ENCODE results near the gene LMAN2. TPM values are rescaled to one million over a fixed set of nuclear protein-coding genes. Genes with fewer than 3 reads are reported as not detected.

Gene LMAN2, protein sequence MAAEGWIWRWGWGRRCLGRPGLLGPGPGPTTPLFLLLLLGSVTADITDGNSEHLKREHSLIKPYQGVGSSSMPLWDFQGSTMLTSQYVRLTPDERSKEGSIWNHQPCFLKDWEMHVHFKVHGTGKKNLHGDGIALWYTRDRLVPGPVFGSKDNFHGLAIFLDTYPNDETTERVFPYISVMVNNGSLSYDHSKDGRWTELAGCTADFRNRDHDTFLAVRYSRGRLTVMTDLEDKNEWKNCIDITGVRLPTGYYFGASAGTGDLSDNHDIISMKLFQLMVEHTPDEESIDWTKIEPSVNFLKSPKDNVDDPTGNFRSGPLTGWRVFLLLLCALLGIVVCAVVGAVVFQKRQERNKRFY
- total RNA-seq = 430 and 437 TPM in 2 replicates

GRCh38 chr5:177351392-177352329 lies at the start of gene LMAN2:
Gene LMAN2 (minus strand): TSS chr5:177351668. CDS start chr5:177351647, 21 bp downstream.

DNA sequence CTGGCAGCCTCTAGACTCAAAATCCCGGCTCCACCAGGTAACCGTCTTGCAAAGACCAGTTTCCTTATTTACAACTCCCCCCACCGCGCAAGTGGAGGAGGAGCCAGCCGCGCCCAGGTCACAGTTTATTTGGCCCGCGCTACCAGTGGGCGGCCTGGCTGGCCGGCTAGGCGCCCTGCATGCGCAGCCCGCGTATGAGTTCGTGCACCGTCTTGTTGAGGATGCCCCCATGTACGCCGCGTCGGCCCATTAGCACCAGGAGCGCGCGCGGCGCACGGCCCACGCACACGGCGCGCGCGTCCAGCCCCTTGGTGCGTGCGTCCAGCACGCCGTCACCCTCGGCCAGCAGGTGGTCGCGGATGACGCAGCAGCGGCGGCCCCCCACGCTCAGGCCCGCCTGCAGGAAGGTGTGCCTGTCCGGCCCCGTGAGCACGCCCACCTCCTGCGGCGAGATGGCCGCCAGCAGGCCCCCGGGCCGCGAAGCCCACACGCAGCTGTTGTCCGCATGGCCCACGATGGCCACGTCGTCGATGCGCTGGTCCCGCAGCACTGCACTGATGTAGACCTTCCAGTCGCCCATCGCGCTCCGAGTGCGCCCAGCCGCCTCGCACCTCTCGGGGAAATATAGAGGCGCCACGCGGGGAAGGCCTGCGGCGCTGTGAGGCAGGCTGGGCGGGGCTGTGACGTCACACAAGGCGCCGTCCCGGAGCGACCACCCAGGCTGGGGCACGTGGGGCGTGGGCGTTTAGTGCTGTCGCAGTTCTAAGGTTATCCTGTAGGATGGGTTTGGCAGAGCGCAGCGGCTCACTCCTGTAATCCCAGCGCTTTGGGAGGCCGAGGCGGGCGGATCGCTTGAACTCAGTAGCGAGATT lies 48.8 kb upstream of the LMAN2 start, which contains the start of gene PFN3:
Gene PFN3 (minus strand): TSS at position 665 of the 872 bp plus-strand sequence. CDS start 85 bp downstream, at position 580.

GRCh38 chr5:177384134-177384533 lies 32.7 kb upstream of the LMAN2 start, which contains the start of gene SLC34A1:
Gene SLC34A1 (plus strand): TSS chr5:177384434. CDS start chr5:177385742, 1,308 bp downstream.

DNA sequence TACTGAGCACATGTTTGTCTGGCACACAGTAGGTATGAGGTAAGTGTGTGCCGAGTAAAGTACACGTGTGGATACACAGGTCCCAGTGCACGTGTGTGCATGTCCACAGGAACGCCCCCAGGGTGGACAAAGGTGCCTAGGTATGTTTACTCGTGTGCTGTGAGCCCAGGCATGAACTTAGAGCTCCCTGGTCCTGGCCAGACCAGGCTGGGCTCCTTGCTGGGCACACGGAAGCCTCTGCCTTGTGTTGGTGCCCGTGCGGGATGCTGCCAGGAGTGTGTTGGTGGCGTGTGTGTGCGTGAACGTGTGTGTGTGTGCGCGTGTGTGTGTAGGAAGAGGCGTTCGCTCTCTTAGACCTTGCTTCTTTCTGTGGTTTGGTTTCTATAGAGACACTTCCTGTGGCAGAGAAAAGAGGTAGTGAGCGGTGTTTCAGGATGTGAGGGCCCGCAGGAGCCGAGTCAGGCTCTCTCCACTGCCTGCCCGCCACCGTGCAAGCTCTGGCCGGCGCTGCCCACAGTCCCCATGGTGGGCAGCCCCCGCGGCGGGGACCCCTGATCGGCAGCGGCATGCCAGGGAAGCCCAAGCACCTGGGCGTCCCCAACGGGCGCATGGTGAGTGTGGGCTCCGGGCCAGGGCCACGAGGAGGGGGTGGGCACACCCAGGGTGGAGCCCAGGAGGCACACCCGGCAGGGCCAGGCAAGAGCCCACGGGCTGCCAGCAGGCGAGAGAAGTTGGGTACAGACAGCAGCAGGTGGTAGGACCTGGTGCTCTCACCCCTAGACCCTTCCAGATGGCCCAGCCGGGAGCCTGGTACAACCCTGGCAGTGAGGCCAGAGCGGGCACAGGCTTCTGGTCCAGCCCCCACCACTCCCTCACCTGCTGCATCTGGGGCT lies 6.2 kb upstream of the LMAN2 start, which contains the start of gene RGS14:
Gene RGS14 (plus strand): TSS at position 466 of the 893 bp plus-strand sequence. CDS start 101 bp downstream, at position 567.

DNA sequence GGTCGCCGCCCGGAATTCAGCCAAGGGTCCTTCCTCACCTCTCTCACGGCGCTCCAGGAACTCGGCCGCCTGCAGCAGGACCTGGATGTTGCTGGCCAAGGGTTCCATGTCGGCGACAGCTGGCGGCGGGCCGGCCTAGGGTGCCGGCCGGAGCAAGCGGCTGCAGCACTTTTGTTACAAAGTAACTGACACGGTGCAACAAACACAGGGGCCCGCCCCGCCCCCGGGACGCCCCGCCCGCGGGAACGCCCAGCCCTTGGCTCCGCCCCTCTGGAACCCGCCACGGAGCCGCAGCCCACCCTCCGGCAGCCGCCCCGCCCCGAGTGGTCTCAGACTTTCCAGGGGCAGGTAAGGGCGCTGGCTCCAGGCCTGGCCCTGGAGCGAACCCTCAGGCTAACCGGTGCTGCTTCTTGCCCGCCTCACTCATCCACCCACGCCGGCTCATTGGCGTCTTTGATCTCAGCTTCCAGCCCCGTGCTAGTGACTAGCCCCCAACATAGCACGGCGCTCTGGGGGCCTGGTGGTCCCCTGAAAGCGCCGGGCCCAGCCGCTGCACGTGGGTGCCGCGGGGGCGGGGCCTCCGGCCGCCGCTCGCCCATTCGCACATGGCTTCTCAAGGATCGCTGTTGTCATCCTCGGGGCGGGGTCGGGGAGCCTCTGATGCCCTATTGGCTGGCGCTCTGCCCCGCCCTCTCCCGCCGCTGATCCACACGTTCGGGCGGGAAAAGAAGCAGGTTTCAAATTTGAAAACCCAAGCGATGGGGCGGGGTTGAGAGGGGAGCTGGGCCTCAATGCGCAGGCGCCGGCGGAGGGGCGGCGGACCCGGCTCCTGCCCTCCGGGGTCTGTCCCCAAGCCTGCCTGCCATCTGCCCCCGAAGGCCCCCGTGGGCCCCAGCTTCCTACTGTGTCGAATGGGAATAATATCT lies 39.5 kb downstream of the LMAN2 start, which contains the start of gene MXD3:
Gene MXD3 (minus strand): TSS at position 176 of the 926 bp plus-strand sequence. CDS start 68 bp downstream, at position 108.

DNA sequence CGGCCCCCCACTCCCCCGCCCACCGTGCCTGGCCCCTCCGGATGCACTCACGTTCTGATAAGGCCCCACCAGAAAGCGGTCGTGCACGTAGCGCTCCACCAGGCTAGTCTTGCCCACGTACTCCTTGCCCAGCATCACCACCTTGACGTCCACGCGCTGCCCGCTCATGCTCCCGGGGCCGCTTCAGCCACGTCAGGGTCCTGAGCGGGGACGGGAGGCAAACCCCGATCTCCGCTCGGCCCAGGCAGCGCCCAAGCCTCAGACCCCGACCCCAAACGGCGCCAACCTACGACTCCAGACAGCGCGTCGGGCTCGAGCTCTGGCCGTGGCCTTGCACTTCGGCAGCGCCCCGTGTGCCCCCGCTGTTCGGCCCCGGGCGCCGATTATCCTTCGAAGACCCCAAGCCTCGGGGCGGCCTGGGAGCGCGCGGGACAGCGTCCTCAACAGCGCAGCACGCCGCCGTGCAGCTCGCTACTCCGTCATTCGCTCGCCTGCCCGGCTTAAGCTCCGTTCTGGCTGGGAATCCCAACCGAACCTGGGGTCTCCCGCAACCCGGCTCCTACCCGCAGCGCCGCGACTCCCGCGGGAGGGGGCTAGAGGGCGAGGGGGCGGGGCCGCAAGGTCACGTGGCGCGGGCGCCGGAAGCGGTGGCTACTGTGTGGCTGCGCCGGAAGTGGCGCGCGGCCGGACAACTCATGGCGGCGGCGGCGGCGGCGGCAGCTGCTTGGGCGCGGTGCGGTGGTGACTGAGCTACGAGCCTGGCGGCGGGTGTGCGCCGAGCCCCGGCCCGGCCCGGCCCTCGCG lies 48.1 kb downstream of the LMAN2 start, which contains the start of the genes PRELID1 and RAB24:
Gene PRELID1 (plus strand): TSS at position 679 of the 804 bp plus-strand sequence. CDS start 187 bp downstream, outside the sequence.
Gene RAB24 (minus strand): TSS at position 599 of the 804 bp plus-strand sequence. CDS start 431 bp downstream, at position 168.

Other genes with a start within 250 kb of the LMAN2 start
- gene NSD1, start 217.9 kb downstream of the LMAN2 start, total RNA-seq = 30.9 and 37.9 TPM in 2 replicates
- gene RAB24, start 47.9 kb downstream of the LMAN2 start, total RNA-seq = 17.8 and 22.1 TPM in 2 replicates
- 101 and 120 TPM in 2 replicates for gene PRELID1, start 47.9 kb downstream of the LMAN2 start, total RNA-seq
- gene MXD3, start 39.8 kb downstream of the LMAN2 start, total RNA-seq = 10.4 and 14.7 TPM in 2 replicates
- gene RGS14, start 6.3 kb upstream of the LMAN2 start, total RNA-seq = 2.2 and 5.1 TPM in 2 replicates
- not detected in 2 replicates for gene SLC34A1, start 32.8 kb upstream of the LMAN2 start, total RNA-seq
- gene PFN3, start 49.0 kb upstream of the LMAN2 start, total RNA-seq = not detected in 2 replicates
- 0.25 and 0.26 TPM in 2 replicates for gene F12, start 57.9 kb upstream of the LMAN2 start, total RNA-seq
- 15.8 and 21.7 TPM in 2 replicates for gene GRK6, start 75.0 kb upstream of the LMAN2 start, total RNA-seq
- 5.3 and 6.3 TPM in 2 replicates for gene PRR7, start 95.1 kb upstream of the LMAN2 start, total RNA-seq
- gene DBN1, start 122.0 kb upstream of the LMAN2 start, total RNA-seq = 124 and 135 TPM in 2 replicates
- 55.5 and 76.9 TPM in 2 replicates for gene PDLIM7, start 145.9 kb upstream of the LMAN2 start, total RNA-seq
- gene DOK3, start 158.2 kb upstream of the LMAN2 start, total RNA-seq = 1.4 and 2.0 TPM in 2 replicates
- gene DDX41, start 165.3 kb upstream of the LMAN2 start, total RNA-seq = 101 and 127 TPM in 2 replicates
- 11.2 and 16.0 TPM in 2 replicates for gene FAM193B, start 202.9 kb upstream of the LMAN2 start, total RNA-seq
- gene TMED9, start 240.5 kb upstream of the LMAN2 start, total RNA-seq = 178 and 212 TPM in 2 replicates
- gene B4GALT7, start 248.5 kb upstream of the LMAN2 start, total RNA-seq = 26.7 and 28.9 TPM in 2 replicates

All from aortic smooth muscle cell (primary cell).